HG03196 (cell line): ENCODE results near the gene ADGRB3.
"Not testable (repeated sequence)": the region's sequence is repeated elsewhere in the genome, so short reads cannot be mapped to it uniquely, and the experiment has no call there.

Source experiments
- ATAC-seq: cut with Tn5 transposase; IDR thresholded peaks from one replicate; pipeline ENCODE4 v1.9.1; 2021; ENCODE audit not compliant: unreplicated experiment

ADGRB3 gene

DNA sequence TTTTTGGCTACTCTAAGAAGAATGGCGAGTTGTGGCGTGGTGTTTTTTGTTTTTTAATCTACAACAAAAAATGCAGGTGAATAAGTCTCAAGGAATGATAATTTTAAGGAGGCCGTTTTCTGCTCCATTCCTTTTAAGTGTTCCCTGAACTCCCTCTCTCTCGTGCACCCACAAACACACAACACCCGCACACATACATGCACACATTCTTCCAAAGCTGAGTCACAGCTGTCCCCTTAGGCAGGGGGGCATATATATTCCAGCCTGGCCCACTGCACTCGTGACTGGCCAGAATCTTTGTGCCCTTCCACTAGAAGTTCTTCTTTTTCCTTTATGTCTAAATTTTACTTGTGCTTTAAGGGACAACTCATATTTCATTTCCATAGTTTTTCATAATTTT is 756.0 kb downstream of the ADGRB3 start:
- no peak for ATAC-seq

DNA sequence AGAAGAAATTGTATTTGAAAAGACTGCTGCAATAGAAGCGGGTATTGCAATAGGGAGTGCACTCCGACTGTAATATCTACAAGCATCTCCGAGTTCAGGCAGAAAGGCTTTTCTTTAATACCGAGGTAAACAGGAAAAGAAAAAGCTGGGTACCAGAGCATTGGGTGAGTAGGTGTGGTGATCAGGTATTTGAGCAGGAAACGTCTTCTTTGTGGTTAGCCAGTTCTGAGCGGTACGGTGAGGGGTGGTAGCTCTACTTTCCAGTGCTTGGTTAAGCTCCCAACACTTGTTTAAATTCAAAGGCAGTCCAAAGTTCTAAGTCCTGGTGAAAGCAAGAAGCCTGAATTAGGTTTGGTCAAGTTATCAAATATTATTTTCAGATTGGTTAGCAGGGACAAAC is 757.7 kb downstream of the ADGRB3 start:
- no peak for ATAC-seq

GRCh38 chr6:69398311-69398710 is 763.2 kb downstream of the ADGRB3 start:
- no peak for ATAC-seq

GRCh38 chr6:69398729-69399128 is 763.6 kb downstream of the ADGRB3 start:
- ATAC-seq: no peak

DNA sequence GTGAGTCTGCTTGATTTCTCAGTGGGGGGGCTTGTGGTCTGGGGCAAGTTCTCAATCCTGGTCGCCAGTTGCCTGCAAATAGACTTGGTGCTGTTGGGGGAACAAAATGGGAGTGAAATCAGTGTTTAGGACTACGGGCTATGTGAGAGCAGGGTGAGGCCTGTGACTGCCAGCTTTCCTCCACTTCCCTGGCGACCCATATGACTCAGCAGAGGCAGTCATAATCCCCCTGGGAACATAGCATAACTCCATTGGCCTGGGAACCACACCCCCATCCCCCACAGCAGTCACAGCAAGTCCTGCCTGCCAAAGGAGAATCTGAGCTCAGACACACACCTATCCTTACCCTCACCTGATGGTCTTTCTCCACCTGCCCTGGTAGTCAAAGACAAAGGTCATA is 773.8 kb downstream of the ADGRB3 start:
- no peak for ATAC-seq

DNA sequence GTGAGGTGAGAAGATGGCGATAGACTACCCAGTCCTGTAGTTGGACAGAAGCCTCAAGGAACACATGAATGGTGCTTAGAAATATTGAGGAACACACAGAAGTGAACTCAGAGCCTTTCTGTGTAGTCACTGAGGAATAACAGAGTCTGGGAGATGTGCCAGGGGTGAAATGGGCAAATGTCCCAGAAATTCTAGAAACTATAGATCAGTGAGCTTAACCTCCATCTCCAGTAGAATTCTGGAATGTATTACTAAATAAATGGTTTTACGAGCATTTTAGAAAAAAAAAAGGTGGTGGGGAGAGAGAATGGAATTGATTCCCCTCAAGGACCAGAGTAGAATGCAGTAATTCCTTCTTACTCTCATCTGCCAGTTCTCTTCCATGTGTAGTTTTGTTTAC is 781.7 kb downstream of the ADGRB3 start:
- ATAC-seq: no peak

DNA sequence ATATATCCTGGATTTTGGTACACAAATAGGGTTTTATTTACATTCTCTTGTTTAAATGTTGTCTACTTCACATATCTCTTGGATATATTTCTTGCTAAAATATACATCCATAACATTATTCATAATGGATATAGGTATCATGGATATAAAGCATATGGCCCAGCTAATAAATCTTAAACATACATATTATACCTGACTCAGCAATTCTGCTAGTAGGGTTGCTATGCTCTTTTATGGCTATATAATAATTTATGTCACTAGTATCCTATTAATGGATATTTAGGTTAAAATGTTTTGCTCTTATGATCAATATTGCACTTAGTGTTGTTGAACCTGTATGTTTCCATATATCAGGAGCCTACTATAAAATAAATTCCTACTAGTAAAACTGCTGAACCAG is 786.2 kb downstream of the ADGRB3 start:
- no peak for ATAC-seq

DNA sequence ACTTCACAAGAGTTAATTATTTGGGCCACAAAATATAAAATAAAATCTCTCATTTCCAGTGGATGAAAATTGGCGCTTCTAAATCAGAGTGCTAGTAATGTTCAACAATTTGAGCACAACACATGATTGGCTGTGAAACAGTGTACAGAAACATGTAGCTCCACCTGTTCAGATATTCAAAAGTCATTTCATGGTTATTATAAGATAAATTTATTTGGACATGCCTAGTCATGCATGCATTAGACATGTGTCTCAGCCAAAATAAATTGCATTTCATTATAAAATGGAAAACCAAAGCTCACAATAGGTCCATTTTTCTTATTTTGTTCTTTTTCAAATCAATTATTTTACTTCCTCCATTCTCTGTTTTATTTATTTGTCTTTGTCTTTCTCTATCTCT is 786.9 kb downstream of the ADGRB3 start:
- ATAC-seq: no peak

- no peak for ATAC-seq
Observed at GRCh38 chr6:69422475-69422874, 787.4 kb downstream of the ADGRB3 start.

GRCh38 chr6:69423785-69424184 is 788.7 kb downstream of the ADGRB3 start:
- ATAC-seq: no peak

DNA sequence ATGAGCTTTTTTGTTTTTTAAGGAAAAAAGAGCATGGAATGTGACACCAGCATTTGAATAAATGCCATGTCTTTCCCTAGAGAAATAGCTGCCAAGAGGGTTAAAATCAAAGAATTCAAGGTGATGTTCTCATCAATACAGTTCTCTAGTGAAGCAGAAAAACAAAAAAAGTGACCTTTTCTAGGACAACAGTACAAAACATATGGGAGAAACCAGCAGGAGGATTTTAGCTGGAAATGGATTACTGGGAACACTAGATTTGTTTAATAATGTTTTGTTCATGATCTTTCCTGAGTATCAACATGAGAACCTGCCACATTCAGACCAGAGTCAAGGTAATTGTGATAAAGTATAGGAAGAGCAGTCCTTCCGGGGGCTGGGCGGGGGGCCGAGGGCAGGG is 789.5 kb downstream of the ADGRB3 start:
- ATAC-seq: no peak

GRCh38 chr6:69427882-69428281 is 792.8 kb downstream of the ADGRB3 start:
- ATAC-seq: no peak

DNA sequence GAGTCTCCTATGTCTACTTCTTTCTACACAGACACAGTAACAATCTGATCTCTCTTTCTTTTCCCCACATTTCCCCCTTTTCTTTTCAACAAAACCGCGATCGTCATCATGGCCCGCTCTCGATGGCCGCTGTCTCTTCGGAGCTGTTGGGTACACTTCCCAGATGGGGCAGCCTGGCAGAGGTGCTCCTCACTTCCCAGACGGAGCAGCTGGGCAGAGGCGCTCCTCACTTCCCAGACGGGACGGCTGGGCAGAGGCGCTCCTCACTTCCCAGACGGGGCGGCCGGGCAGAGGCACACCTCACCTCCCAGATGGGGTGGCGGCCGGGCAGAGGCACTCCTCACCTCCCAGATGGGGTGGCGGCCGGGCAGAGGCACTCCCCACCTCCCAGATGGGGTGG is 797.1 kb downstream of the ADGRB3 start:
- ATAC-seq: not testable (repeated sequence)

GRCh38 chr6:69433116-69433515 is 798.0 kb downstream of the ADGRB3 start:
- not testable (repeated sequence) for ATAC-seq

- no peak for ATAC-seq
Observed at GRCh38 chr6:69438113-69438512, 803.0 kb downstream of the ADGRB3 start.
